CD4-positive, alpha-beta T cell treated with Interleukin-4 for 4 hours (primary cell): ENCODE results near the gene ILF2.
A peak's percentile ranks its signal among the peaks of the same experiment; 100 is the strongest.
"Not testable (repeated sequence)": the region's sequence is repeated elsewhere in the genome, so short reads cannot be mapped to it uniquely, and the experiment has no call there.

Source experiments
- DNase-seq: peaks from one replicate; pipeline ENCODE4 v3.0.0-alpha.2; 2020

ILF2 gene

GRCh38 chr1:153678519-153679336 is 7.9 kb upstream of the ILF2 start, which contains the start of gene NPR1:
Gene NPR1, plus strand, starts transcription at chr1:153678688. Its CDS starts 421 bp downstream, at chr1:153679109.
- DNase-seq = no peak

- peak; percentile 42 for DNase-seq
Observed at GRCh38 chr1:153677718-153678518, 7.1 kb upstream of the ILF2 start.

GRCh38 chr1:153673511-153673910 is 2.7 kb upstream of the ILF2 start:
- no peak for DNase-seq

- peak; percentile 46 for DNase-seq
Observed at GRCh38 chr1:153671628-153672353, 998 bp upstream of the ILF2 start.

- no peak for DNase-seq
Observed at GRCh38 chr1:153670257-153670858, 435 bp downstream of the ILF2 start.

GRCh38 chr1:153669606-153670005 is 1.2 kb downstream of the ILF2 start:
- no peak for DNase-seq

GRCh38 chr1:153668672-153669071 is 2.1 kb downstream of the ILF2 start:
- not testable (repeated sequence) for DNase-seq

GRCh38 chr1:153667439-153667838 is 3.4 kb downstream of the ILF2 start:
- no peak for DNase-seq

- DNase-seq = no peak
Observed at GRCh38 chr1:153663211-153663610, 7.6 kb downstream of the ILF2 start.

GRCh38 chr1:153662269-153662668 is 8.5 kb downstream of the ILF2 start:
- no peak for DNase-seq

- no peak for DNase-seq
Observed at GRCh38 chr1:153661111-153661708, 9.6 kb downstream of the ILF2 start.

GRCh38 chr1:153659656-153660055 is 11.1 kb downstream of the ILF2 start:
- DNase-seq = no peak

- no peak for DNase-seq
Observed at GRCh38 chr1:153659175-153659534, 11.6 kb downstream of the ILF2 start.

- peak; percentile 88 for DNase-seq
Observed at GRCh38 chr1:153658400-153659174, 12.2 kb downstream of the ILF2 start, which contains the start of gene SNAPIN. Gene SNAPIN, plus strand, starts transcription at chr1:153658703. Its CDS starts 41 bp downstream, at chr1:153658744.

GRCh38 chr1:153655333-153655732 is 15.5 kb downstream of the ILF2 start:
- DNase-seq = no peak

GRCh38 chr1:153652805-153653500 is 17.8 kb downstream of the ILF2 start:
- DNase-seq = no peak

- DNase-seq = no peak
Observed at GRCh38 chr1:153651771-153652170, 19.0 kb downstream of the ILF2 start.

- DNase-seq = no peak
Observed at GRCh38 chr1:153649863-153650235, 20.9 kb downstream of the ILF2 start.

GRCh38 chr1:153649137-153649862 is 21.5 kb downstream of the ILF2 start:
- no peak for DNase-seq

- DNase-seq = no peak
Observed at GRCh38 chr1:153648000-153648643, 22.7 kb downstream of the ILF2 start.
